HG02943 (cell line): Measurements from ENCODE around the gene NUTM2F.
"Not testable (repeated sequence)": the region's sequence is repeated elsewhere in the genome, so short reads cannot be mapped to it uniquely, and the experiment has no call there.

Experiments
- ATAC-seq: cut with Tn5 transposase; IDR thresholded peaks from one replicate; pipeline ENCODE4 v1.9.1; 2021; ENCODE audit warnings: mild to moderate bottlenecking, low read depth, moderate library complexity; ENCODE audit not compliant: unreplicated experiment

NUTM2F gene, protein sequence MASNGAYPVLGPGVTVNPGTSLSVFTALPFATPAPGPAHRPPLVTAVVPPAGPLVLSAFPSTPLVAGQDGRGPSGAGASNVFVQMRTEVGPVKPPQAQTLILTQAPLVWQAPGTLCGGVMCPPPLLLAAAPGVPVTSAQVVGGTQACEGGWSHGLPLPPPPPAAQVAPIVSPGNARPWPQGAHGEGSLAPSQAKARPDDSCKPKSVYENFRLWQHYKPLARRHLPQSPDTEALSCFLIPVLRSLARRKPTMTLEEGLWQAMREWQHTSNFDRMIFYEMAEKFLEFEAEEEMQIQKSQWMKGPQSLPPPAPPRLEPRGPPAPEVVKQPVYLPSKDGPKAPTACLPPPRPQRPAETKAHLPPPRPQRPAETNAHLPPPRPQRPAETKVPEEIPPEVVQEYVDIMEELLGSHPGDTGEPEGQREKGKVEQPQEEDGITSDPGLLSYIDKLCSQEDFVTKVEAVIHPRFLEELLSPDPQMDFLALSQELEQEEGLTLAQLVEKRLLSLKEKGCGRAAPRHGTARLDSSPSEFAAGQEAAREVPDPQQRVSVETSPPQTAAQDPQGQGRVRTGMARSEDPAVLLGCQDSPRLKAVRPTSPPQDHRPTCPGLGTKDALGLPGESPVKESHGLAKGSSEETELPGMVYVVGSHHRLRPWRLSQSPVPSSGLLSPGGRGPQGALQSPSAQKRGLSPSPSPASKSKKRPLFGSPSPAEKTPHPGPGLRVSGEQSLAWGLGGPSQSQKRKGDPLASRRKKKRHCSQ

DNA sequence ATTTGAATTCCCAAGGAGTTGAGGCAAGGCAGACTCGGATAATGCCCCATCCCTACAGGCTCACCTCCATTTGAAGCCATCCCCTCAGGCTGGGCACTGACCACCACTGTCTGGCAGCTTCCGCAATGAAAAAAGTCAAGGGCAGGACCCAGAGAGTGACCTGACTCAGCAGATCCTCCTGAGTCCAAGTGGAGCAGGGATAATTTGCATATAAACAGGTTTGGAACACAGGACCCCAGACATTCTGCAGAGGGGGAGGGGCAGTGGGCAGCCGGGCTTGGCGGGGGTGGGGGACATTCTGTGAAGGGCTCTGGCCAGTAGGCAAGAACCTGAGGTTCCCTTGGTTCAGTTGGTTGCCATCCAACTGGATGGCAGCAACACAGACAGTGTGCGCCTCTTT lies at the start of gene NUTM2F:
Gene NUTM2F (minus strand): TSS at position 101 of the 400 bp plus-strand sequence. CDS start 21 bp downstream, at position 80.
- not testable (repeated sequence) for ATAC-seq

DNA sequence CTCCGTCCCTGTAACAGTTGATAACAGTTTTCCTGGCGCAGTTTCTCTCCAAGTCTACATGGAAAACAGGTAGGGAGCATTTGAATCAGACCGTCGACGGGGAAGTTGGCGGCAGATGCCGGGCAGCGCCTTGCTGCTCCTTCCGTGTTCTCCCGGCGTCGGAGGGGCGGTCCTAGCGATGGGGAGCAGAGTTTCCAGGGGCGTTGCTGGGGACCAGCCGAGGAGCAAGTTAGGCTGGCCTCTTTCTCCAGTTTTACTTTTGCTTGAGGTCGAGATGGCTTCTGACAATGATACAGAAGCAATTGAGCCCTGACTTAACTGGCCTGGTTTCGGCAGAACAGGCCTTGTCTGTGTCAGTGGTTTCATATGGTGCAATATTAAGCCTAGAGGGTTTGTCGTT lies 46.8 kb upstream of the NUTM2F start:
- ATAC-seq = peak; percentile 49

DNA sequence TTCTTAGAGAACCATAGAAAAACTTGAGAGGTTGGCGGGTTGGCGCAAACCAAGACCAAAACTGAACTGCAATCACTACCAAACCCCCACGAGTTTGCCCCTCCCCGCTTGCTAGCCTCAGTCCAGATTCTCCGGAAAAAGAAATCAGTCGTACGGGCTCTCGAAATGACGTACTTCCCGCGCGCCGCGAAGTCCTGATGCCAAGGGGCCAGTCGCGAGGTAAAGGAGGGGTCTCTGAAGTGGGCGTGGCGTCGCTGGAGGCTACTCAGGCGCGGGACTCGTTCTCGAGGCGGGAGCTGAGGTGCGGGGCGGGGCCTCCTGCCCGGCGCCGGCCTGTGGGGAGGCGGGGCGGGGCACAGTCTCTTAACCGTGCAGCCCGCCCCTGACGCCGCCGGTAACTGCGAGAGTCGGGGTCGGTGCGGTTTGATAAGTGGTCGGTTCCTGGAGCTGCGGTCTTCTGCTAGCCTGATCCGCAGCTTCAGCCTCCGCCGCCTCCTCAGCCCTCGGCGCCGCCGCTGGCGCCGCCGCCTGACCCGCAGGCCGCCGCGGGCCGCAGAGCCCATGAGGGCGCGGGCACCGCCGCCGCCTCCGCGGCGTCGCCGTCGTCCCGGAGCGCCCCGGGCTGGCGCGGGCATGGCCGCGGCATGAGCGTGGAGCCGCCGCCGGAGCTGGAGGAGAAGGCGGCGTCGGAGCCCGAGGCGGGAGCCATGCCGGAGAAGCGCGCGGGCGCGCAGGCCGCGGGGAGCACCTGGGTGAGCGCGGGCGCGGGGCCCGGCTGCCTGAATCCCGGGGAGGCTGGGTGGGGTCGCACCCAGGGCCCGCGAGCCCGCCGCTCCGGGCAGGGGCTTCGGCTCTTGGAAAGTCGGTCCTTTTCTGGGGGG lies 46.0 kb upstream of the NUTM2F start:
- peak; percentile 89 for ATAC-seq

DNA sequence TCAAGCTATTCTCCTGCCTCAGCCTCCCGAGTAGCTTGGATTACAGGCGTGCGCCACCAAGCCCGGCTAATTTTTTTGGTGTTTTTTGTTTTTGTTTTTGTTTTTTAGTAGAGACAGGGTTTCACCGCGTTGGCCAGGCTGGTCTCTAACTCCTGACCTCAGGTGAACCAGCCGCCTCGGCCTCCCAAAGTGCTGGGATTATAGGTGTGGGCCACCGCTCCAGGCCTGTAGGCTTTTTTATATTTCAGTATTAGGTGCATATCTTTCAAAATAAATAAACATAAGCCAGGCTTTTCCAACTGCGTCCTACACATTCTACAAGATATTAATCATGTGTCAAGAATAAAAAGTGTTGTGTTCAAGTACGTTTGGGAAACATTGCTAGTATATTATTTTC lies 45.3 kb upstream of the NUTM2F start:
- ATAC-seq = not testable (repeated sequence)

DNA sequence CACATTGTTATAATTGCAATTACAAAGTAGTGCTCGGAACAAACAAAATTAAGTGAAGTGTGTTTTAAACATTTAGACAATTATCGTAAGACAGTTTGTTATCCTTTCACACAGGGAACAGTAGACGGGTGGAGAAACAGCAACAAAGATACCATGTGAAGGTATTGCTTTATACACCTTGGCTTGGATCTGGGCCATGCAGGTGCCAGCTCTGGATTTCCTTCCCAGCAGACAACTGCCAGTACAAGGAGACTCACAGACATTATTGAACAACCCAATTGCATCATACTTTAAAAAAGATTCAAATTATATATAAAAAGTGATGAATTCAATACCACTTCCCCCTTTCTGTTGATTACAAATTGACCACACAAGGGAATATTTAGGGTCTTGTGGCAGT lies 41.8 kb upstream of the NUTM2F start:
- not testable (repeated sequence) for ATAC-seq

DNA sequence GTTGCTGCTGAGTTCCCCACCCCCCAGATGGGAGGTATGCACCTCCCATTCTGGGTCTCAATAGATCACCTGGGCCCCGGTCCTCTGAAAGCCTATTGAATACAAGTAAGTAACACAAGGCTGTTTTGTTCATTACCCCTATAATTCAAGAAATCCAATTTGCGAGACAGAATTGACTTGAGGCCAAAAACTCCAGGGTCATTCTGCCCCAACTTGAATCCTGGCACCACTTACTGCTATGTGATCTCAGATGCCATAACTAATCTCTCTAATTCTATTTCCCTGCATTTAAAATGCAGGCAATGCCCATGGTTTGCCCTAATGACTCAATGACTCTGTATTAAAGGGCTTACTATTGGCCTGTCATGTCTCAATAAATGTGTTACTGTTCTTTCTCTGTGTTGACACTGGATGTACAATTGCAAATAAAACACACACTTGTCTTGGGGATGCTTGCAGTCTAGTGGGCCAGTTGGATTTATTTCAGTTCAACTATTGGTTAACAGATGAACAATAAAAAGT lies 35.7 kb upstream of the NUTM2F start:
- ATAC-seq = not testable (repeated sequence)

DNA sequence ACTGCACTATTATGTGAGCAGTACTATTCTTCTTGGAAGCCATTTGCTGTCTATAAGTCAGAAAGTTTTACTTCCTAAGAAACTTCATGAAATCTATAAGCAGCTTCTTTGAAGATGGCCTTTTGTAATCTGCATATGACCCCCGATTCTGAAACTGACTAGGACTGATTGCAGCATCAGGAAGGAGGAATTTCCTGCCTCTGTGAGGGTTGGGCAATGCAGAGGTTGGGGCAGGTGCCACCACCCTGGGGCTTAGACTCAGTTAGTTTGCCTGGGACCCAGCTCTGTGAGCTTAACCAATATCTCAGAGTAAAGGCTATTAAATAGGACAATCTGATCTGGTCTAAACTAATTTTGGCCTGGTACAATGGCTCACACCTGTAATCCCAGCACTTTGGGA lies 28.7 kb upstream of the NUTM2F start:
- ATAC-seq = not testable (repeated sequence)

DNA sequence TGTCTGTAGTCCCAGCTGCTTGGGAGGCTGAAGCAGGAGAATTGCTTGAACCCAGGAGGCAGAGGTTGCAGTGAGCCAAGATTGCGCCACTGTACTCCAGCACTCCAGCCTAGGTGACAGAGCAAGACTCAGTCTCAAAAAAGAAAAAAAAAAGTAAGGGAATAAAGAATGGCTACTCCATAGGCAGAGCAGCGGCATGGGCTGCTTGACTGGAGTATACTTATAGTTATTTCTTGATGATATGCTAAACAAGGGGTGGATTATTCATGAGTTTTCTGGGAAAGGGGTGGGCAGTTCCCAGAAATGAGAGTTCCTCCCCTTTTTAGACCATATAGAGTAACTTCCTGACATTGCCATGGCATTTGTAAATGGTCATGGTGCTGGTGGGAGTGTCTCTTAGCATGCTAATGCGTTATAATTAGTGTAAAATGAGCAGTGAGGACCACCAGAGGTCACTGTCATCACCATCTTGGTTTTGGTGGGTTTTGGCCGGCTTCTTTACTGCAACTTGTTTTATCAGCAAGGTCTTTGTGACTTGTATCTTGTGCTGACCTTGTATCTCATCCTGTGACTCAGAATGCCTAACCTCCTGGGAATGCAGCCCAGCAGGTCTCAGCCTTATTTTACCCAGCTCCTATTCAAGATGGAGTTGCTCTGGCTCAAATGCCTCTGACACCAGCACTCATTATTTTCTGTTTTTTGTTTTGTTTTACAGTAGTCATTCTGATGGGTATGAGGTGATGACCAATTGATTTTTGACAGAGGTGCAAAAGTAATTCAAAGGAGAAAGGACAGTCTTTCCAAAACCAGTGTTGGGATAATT lies 23.7 kb upstream of the NUTM2F start:
- not testable (repeated sequence) for ATAC-seq

DNA sequence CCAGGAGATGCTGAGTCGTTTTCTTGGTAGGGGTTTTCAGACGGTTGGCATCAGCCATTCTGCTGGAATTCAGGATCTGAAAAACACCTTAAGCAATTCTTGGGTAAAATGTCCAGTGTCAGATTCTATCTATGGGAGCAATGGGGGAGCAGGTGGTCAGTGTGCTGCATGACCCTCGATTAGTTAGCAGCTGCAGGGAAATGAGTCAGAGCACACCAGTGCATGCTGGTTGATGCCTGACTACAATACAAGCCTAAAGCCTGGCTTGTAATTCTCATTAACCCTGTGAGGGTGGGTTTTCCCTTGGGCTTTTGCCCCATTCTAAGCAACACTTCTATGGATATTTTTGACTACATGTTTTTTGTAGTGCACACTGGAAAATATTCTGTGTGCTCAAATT lies 20.3 kb upstream of the NUTM2F start:
- ATAC-seq = not testable (repeated sequence)

DNA sequence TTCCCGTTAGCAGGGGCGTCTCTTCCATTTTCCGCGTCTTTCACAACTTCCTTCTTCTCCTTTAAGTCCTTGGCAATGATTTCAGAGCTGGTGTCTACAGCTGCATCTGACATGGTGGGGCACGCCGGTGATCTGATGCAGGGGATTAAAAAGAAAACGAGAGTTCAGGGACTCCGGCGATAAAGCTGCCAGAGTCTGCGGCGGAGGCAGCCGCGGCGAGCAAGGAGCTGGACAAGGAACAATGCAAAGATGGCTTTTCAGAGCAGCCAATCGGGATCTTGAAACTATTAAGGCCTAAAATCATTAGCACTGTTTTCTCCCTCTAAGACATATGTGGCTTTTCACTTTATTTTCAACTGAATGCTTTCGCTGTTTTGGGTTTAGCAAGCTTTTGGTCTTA lies 19.0 kb upstream of the NUTM2F start:
- ATAC-seq = not testable (repeated sequence)

DNA sequence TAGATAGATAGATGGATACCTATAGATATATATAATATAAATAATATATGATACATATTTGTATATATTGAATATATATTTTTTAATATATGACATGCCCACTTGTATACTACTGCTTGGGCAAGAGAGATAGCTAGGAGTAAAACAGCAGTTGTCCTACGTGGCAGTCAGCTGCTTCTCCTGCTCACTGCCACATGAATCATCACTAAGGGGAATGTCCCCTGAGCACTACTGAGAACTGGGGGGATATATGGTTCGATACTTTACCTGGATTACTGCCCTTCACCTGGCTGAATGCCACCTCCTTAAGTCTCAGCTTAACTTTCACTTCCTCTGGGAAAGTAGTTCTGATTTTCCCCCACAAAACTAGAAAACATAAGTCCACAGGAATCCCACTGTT lies 13.3 kb upstream of the NUTM2F start:
- ATAC-seq = not testable (repeated sequence)

DNA sequence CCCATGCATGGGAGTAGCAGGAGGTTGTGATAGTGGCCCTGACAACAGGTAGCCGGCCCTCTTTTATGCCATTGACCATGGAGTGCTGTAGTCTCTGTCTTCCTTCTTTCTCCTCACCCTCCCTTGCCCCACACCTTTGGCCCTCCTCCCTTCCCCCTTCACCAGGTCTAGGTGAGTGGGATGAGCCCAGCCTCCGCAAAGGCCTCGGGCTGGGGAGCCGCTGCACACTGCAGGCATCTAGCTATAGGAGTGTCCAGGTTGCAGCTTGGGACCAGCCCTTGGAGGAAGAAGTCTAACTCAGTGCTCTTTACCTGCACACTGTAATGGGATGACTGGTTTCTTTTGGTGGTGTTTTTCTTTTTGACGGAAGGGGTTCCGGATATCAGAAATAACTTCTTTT lies 12.3 kb upstream of the NUTM2F start:
- not testable (repeated sequence) for ATAC-seq

DNA sequence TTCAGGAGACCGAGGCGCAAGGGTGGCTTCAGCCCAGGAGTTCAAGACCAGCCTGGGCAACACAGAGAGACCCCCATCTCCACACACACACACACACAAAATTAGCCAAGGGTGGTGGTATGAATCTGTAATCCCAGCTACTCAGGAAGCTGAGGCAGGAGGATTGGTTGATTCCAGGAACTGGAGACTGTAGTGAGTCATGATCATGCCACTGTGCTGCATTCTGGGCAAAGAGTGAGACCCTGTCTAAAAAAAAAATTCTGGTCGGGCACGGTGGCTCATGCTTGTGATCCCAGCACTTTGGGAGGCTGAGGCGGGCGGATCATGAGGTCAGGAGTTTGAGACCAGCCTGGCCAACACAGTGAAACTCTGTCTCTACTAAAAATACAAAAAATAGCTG lies 11.2 kb upstream of the NUTM2F start:
- ATAC-seq = not testable (repeated sequence)

DNA sequence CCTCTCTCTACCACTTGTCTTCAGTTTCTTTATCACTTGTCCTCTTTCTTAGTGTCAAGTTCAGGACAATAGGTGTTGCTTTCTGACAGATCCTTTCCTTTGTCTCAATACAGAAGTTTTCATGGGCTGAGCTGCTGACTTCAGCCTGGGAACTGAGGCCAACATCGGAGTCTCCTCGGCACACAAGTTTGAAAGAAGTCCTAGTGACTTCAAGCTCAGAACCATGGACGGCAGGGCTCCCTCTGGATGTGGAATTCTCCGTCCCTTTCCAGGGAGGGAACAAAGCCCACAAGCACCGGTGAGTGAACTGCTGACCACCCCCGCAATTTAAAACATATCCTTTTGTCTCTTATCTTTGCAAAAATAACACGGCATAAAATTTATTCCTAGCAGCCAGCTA lies 10.3 kb upstream of the NUTM2F start:
- not testable (repeated sequence) for ATAC-seq

DNA sequence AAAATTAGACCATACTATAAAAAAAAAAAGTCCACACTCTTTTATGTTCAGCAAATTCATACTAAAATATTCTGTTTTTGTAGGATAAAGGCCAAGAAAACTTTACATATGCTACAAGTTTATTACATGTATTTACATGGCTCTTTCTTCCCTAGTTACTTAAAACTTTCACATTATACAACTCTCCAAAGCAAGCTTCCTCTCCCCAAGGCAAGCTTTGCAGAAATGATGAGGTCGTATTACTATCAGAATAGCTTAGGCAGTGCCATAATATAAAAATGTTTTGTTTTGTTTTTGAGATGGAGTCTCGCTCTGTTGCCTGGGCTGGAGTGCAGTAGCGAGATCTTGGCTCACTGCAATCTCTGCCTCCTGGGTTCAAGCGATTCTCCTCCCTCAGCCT lies 8.0 kb upstream of the NUTM2F start:
- ATAC-seq = not testable (repeated sequence)

DNA sequence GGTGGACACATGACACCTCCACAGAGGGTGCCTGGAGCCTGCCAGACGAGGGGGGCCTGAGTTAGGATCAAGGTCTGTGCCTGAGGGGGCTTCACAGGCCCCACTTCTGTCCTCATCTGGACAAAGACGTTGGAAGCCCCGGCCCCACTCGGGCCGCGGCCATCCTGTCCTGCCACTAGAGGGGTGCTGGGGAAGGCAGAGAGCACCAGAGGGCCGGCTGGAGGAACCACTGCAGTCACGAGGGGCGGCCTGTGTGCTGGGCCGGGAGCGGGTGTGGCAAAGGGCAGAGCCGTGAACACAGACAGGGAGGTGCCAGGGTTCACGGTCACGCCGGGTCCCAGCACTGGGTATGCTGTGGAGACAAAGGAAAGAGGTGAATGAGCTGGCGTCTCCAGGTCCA lies 2.9 kb downstream of the NUTM2F start:
- ATAC-seq = not testable (repeated sequence)

DNA sequence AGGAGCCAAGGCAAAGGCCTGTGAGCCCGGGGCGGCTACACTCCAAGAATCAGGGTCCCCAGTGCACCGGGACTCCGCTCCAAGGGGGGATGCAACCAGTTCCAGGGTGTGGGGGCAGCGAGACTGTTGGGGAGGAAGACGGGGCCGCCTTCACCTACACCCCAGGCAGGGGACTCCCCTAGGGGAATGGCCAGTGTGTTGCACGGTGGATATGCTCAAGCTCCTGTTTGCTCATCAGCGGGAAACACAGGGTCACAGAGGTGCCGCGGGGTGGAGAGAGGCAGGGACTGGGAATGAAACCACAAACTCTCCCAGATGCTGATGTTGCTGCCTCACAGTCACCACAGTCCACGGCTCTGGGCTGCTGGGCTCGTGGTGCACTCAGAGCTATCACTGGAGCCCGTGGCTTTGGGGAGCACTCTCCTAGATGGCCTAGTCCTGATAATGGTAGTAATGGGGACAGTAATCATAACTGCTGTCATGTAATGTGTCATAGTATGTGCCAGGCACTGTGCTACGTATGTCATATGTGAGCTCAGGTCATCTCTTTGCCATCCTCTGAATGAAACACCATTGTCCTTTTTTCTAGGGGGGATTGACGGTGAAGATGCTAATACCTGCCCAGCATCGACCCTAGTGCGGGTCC lies 5.2 kb downstream of the NUTM2F start:
- ATAC-seq = not testable (repeated sequence)

DNA sequence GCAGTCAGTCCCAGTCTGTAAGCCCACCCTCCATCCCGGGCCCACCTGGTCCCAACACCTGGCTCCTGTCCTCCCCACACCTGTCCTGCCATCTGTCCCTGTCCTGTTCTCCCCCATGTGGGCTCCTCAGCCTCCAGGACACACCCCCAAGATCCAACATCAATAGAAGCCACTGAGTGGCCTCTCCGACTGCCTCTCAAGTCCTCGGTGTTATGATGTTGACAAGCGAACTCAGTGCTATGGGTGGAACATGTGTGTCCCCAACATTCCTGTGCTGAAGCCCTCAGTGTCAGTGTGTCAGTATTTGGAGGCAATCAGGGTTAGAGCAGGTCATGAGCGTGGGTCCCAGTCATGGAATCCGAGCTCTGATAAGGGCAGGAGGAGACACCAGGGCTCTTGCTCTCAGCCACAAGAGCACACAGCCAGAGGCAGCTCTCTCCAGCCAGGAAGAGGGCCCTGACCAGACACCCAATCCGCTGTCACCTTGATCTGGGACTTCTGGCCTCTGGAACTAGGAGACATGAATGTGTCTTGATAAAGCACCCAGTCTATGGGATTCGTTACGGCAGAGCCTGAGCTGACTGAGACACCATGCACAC lies 6.0 kb downstream of the NUTM2F start:
- not testable (repeated sequence) for ATAC-seq
